OCI-LY7 (cell line): Measurements from ENCODE around the gene FRS2. TPM values are rescaled to one million over a fixed set of nuclear protein-coding genes. Genes with fewer than 3 reads are reported as not detected.

Experiments
- BruUV-seq: library from RNA; stranded (reverse); fragments of 400-500 nt; replicated peaks from 2 replicates; lab custom pipeline; 2021; lab: Mats Ljungman, UMichigan
- CTCF ChIA-PET: fragments of 300-600 bp; sonication (Branson Sonifier 250); formaldehyde crosslinking; loops from one replicate; lab custom pipeline; 2022; ENCODE audit warnings: antibody characterized with exemption; ENCODE audit not compliant: unreplicated experiment; lab: Charles Lee
- POLR2A ChIA-PET: fragments of 300-600 bp; sonication (Branson Sonifier 250); formaldehyde crosslinking; loops from one replicate; lab custom pipeline; 2022; ENCODE audit warnings: antibody characterized with exemption; lab: Charles Lee
- DNase-seq: peaks from one replicate; pipeline ENCODE4 v3.0.0-alpha.2; 2015; ENCODE audit warnings: low spot score
- H2AFZ ChIP-seq: fragments of 200-600 bp; sonication (generic), shearing (Covaris generic); 2 replicates; pipeline ENCODE4 v1.6.1; 2014; ENCODE audit warnings: mild to moderate bottlenecking, antibody characterized with exemption, low read length, moderate library complexity
- H3K27ac ChIP-seq: fragments of 200-600 bp; sonication (generic); 2 replicates; pipeline ENCODE4 v1.5.1; 2014; ENCODE audit warnings: mixed run types, low read depth, mild to moderate bottlenecking, moderate library complexity, low read length, inconsistent platforms; ENCODE audit not compliant: poor library complexity, severe bottlenecking
- H3K36me3 ChIP-seq: fragments of 200-600 bp; sonication (generic); 2 replicates; pipeline ENCODE4 v1.6.1; 2014; ENCODE audit warnings: mild to moderate bottlenecking, antibody characterized with exemption, low read length, moderate library complexity, mixed read lengths; ENCODE audit not compliant: insufficient read depth
- H3K4me1 ChIP-seq: fragments of 200-600 bp; sonication (generic); 2 replicates; pipeline ENCODE4 v1.5.1; 2014; ENCODE audit warnings: mild to moderate bottlenecking, low read length; ENCODE audit not compliant: insufficient read depth, poor library complexity, severe bottlenecking
- H3K4me2 ChIP-seq: fragments of 200-600 bp; sonication (generic); 2 replicates; pipeline ENCODE4 v1.6.1; 2014; ENCODE audit warnings: mild to moderate bottlenecking, low read length
- H3K4me3 ChIP-seq: fragments of 200-600 bp; sonication (generic); 2 replicates; pipeline ENCODE4 v1.5.1; 2014; ENCODE audit warnings: mild to moderate bottlenecking, low read depth, low read length; ENCODE audit not compliant: poor library complexity, severe bottlenecking
- H3K79me2 ChIP-seq: fragments of 200-600 bp; sonication (generic); 2 replicates; pipeline ENCODE4 v1.6.1; 2016; ENCODE audit warnings: low read depth, mild to moderate bottlenecking, low read length, moderate library complexity, mixed read lengths; ENCODE audit not compliant: insufficient read depth
- H3K9me2 ChIP-seq: fragments of 200-600 bp; sonication (generic); 2 replicates; pipeline ENCODE4 v1.6.1; 2016; ENCODE audit warnings: mild to moderate bottlenecking, low read length, mixed read lengths; ENCODE audit not compliant: insufficient read depth
- H3K9me3 ChIP-seq: fragments of 200-600 bp; sonication (generic); 2 replicates; pipeline ENCODE4 v1.6.1; 2014; ENCODE audit warnings: mild to moderate bottlenecking, mixed run types, low read length, mixed read lengths
- H4K20me1 ChIP-seq: fragments of 200-600 bp; sonication (generic); 2 replicates; pipeline ENCODE4 v1.6.1; 2014; ENCODE audit warnings: mild to moderate bottlenecking, antibody characterized with exemption, low read length, moderate library complexity, mixed read lengths; ENCODE audit not compliant: insufficient read depth
- EZH2phosphoT487 ChIP-seq: fragments of 200-600 bp; sonication (generic); IDR thresholded peaks from 2 replicates; pipeline ENCODE4 v1.6.1; 2018; ENCODE audit warnings: low read depth, borderline replicate concordance, mild to moderate bottlenecking, mixed run types, antibody characterized with exemption, low read length, moderate library complexity, mixed read lengths
- intact Hi-C: fragments of 100-400 bp; cut with micrococcal nuclease; formaldehyde crosslinking; loops from one replicate; pipeline ENCODE4 v1.10.0; 2022; ENCODE audit not compliant: unreplicated experiment
- total RNA-seq, 2 experiments: library from RNA; depleted of rRNA in 1 of 2; stranded (reverse); fragments of >200 nt in 1 of 2; shearing (Covaris generic) in 1 of 2; gene quantifications; 2 replicates each; pipeline ENCODE4 v1.2.3, GENCODE V29; 2014 to 2022
- TF ChIP-seq, protein P1 (sequence below): fragments of 200-600 bp; sonication (generic); conservative IDR thresholded peaks from 2 replicates; pipeline ENCODE4 v1.5.1; 2014; ENCODE audit warnings: mild to moderate bottlenecking, antibody characterized with exemption, low read length, moderate library complexity, mixed read lengths

FRS2 gene
- total RNA-seq, 2 experiments from 2014 or later = 11.1 to 18.5 TPM

DNA sequence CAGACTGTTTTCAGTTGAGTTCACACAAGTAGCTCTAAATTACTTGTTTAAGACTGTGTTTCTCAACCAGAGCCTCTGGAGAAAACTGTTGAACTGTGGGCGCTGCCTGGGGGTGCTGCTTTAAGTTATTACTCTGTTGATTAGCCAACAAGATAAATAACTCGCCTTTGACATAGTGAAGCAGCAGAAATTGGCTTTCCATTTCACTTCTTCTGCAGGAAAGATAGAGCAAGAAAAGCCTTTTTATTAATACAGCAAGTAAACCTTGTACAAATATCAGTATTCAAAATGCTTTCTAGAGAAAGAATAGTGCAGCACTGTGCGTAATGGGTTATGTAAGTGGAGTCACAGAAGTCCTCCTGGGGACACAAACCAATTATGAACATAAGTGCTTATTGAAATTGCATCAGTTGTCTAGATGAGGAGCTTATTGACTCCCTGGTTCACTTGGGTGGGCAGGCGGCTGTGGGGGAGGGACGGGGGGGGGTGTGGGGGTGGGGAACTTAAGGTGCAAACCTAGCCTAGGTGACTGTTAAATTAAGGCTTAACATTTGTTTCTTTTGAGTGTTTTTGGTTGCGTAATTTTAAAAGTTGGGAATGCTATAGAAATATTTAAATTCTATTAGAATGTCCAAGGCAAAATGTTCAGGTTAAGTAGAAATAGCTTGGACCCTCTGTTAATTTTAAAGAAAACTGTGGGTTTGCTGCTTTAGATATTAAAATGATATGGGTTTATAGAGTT lies 6.3 kb downstream of the FRS2 start:
- Histone ChIP-seq H3K79me2 (peaks cover 91% of the 10 kb centered on the region), H3K27ac (no peak overlapping the region), H3K36me3 (no peaks in the 10 kb centered on the region; the same call in 1 of the 2 replicates), H3K4me3 (no peak overlapping the region), H3K9me2 (no peaks in the 10 kb centered on the region), H3K9me3 (no peaks in the 10 kb centered on the region), H3K4me2 (no peak overlapping the region), H4K20me1 (peaks cover 5% of the 10 kb centered on the region; the same call in 1 of the 2 replicates), H2AFZ (no peak overlapping the region), H3K4me1 (peaks cover 9% of the 10 kb centered on the region)
- POLR2A ChIA-PET = interaction anchor here (0.7 to 1.1 kb wide), 2 partner anchors 10 to 18 kb away, joined by 3 read pairs; no protein-coding TSS in a partner anchor
- intact Hi-C loops = no loop called here
- DNase-seq = no peak
- CTCF ChIA-PET = no interaction called here
- BruUV-seq = no TSS peak
- TF ChIP-seq, protein P1, sequence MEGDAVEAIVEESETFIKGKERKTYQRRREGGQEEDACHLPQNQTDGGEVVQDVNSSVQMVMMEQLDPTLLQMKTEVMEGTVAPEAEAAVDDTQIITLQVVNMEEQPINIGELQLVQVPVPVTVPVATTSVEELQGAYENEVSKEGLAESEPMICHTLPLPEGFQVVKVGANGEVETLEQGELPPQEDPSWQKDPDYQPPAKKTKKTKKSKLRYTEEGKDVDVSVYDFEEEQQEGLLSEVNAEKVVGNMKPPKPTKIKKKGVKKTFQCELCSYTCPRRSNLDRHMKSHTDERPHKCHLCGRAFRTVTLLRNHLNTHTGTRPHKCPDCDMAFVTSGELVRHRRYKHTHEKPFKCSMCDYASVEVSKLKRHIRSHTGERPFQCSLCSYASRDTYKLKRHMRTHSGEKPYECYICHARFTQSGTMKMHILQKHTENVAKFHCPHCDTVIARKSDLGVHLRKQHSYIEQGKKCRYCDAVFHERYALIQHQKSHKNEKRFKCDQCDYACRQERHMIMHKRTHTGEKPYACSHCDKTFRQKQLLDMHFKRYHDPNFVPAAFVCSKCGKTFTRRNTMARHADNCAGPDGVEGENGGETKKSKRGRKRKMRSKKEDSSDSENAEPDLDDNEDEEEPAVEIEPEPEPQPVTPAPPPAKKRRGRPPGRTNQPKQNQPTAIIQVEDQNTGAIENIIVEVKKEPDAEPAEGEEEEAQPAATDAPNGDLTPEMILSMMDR = no peak
- no peak for TF ChIP-seq EZH2phosphoT487

DNA sequence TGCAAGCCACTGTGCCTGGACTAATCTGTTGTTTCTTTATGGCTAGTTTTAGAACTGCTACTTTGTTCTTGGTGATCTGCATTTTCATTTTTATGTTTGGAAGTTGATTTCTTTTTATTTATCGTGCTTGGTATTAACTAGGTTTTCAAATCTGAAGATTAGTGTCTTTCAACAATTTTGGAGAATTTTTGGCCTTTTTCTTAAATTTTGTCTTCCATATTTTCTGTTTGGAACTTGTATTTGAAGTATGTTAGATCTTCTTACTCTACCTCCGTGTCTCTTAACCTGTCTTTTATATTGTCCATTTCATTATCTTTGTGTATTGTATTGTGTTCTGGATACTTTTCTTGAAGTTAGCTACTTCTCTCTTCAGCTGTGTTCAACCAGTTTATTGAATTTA lies 9.5 kb downstream of the FRS2 start:
- Histone ChIP-seq H3K9me2 (no peaks in the 10 kb centered on the region), H3K36me3 (no peaks in the 10 kb centered on the region; the same call in 1 of the 2 replicates), H3K4me3 (no peak overlapping the region), H3K9me3 (no peaks in the 10 kb centered on the region), H4K20me1 (no peaks in the 10 kb centered on the region), H3K79me2 (peaks cover 91% of the 10 kb centered on the region), H2AFZ (no peak overlapping the region), H3K27ac (no peak overlapping the region), H3K4me2 (no peak overlapping the region), H3K4me1 (no peaks in the 10 kb centered on the region)
- POLR2A ChIA-PET = no interaction called here
- no peak for TF ChIP-seq EZH2phosphoT487
- TF ChIP-seq, protein P1 = no peak
- CTCF ChIA-PET = no interaction called here
- no TSS peak for BruUV-seq
- DNase-seq = no peak
- intact Hi-C loops = no loop called here

DNA sequence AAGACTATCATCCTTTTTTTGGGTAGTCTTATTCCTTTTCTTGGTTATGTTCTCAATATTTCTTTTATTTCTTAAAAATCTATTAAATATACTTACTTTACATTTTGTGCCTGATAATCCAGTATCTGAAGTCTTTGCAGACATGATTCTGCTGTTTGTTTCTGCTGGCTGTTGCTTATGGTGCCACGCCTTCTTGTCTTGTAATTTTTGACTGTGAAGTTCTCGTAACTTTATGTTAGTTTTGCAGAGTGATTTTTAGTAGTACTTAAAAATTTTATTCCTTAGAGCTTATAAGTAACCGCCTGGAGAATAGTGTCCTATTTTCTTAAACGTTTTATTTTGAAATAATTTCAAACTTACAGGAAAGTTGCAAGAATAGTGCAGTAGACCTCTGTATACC lies 10.5 kb downstream of the FRS2 start:
- H3K4me1 ChIP-seq = no peaks in the 10 kb centered on the region
- no TSS peak for BruUV-seq
- DNase-seq = no peak
- H3K79me2 ChIP-seq = peaks cover 84% of the 10 kb centered on the region
- H3K4me3 ChIP-seq = no peak overlapping the region
- POLR2A ChIA-PET = interaction anchor here (0.6 kb wide), 2 partner anchors 9 to 55 kb away, joined by 3 read pairs; no protein-coding TSS in a partner anchor
- CTCF ChIA-PET = no interaction called here
- no peak overlapping the region for H3K4me2 ChIP-seq
- H3K36me3 ChIP-seq = no peaks in the 10 kb centered on the region; the same call in 1 of the 2 replicates
- H3K27ac ChIP-seq = no peak overlapping the region
- intact Hi-C loops = no loop called here
- TF ChIP-seq EZH2phosphoT487 = no peak
- TF ChIP-seq, protein P1 = no peak
- no peaks in the 10 kb centered on the region for H4K20me1 ChIP-seq
- H3K9me2 ChIP-seq = no peaks in the 10 kb centered on the region
- no peaks in the 10 kb centered on the region for H3K9me3 ChIP-seq
- H2AFZ ChIP-seq = no peak overlapping the region
